ENCODE measurements around the gene FAM8A1.

The FAM8A1 gene

GRCh38 chr6:17628873-17629272 is 28.8 kb downstream of the FAM8A1 start:
- H3K27me3 Mint-ChIP-seq: no peaks in the 10 kb centered on the region
- H3K4me3 Mint-ChIP-seq: no peak overlapping the region
- no peaks in the 10 kb centered on the region for H3K9me3 Mint-ChIP-seq
- peaks cover 93% of the 10 kb centered on the region for H3K36me3 Mint-ChIP-seq (ENCODE audit: low read depth)
- H3K27ac Mint-ChIP-seq: peak overlapping the region; percentile 58
- no peak for DNase-seq
- H3K4me1 Mint-ChIP-seq (ENCODE audit: low read depth): peaks cover 45% of the 10 kb centered on the region

- H3K4me1 Mint-ChIP-seq (ENCODE audit: low read depth): peaks cover 45% of the 10 kb centered on the region
Observed at GRCh38 chr6:17629824-17630510, 29.9 kb downstream of the FAM8A1 start.

GRCh38 chr6:17630511-17631073 is 30.5 kb downstream of the FAM8A1 start:
- DNase-seq: no peak
- Mint-ChIP-seq H3K27me3 (no peaks in the 10 kb centered on the region), H3K27ac (no peak overlapping the region), H3K36me3 (ENCODE audit: low read depth) (peaks cover 93% of the 10 kb centered on the region), H3K4me1 (ENCODE audit: low read depth) (peaks cover 51% of the 10 kb centered on the region), H3K4me3 (no peak overlapping the region), H3K9me3 (no peaks in the 10 kb centered on the region)

More at GRCh38 chr6:17629824-17630510, 29.9 kb downstream of the FAM8A1 start:
- H3K4me3 Mint-ChIP-seq: no peak overlapping the region
- peak overlapping the region; percentile 58 for H3K27ac Mint-ChIP-seq
- H3K9me3 Mint-ChIP-seq: no peaks in the 10 kb centered on the region
- DNase-seq: no peak
- no peaks in the 10 kb centered on the region for H3K27me3 Mint-ChIP-seq
- peaks cover 93% of the 10 kb centered on the region for H3K36me3 Mint-ChIP-seq (ENCODE audit: low read depth)

- no peaks in the 10 kb centered on the region for H3K27me3 Mint-ChIP-seq
- H3K4me3 Mint-ChIP-seq: no peak overlapping the region
- H3K4me1 Mint-ChIP-seq (ENCODE audit: low read depth): peaks cover 67% of the 10 kb centered on the region
- no peaks in the 10 kb centered on the region for H3K9me3 Mint-ChIP-seq
- peaks cover 96% of the 10 kb centered on the region for H3K36me3 Mint-ChIP-seq (ENCODE audit: low read depth)
- H3K27ac Mint-ChIP-seq: peak overlapping the region; percentile 78
- DNase-seq: no peak
Observed at GRCh38 chr6:17632934-17633333, 32.8 kb downstream of the FAM8A1 start.

- Mint-ChIP-seq H3K4me3 (no peak overlapping the region), H3K4me1 (ENCODE audit: low read depth) (peaks cover 72% of the 10 kb centered on the region), H3K36me3 (ENCODE audit: low read depth) (peaks cover 97% of the 10 kb centered on the region), H3K27me3 (no peaks in the 10 kb centered on the region), H3K9me3 (no peaks in the 10 kb centered on the region), H3K27ac (peak overlapping the region; percentile 78)
- no peak for DNase-seq
Observed at GRCh38 chr6:17633465-17634188, 33.5 kb downstream of the FAM8A1 start.

GRCh38 chr6:17635568-17635967 is 35.5 kb downstream of the FAM8A1 start:
- H3K27ac Mint-ChIP-seq: peak overlapping the region; percentile 65
- peaks cover 62% of the 10 kb centered on the region for H3K4me1 Mint-ChIP-seq (ENCODE audit: low read depth)
- no peaks in the 10 kb centered on the region for H3K9me3 Mint-ChIP-seq
- peaks cover 97% of the 10 kb centered on the region for H3K36me3 Mint-ChIP-seq (ENCODE audit: low read depth)
- H3K27me3 Mint-ChIP-seq: no peaks in the 10 kb centered on the region
- no peak for DNase-seq
- H3K4me3 Mint-ChIP-seq: no peak overlapping the region

GRCh38 chr6:17638212-17638715 is 38.2 kb downstream of the FAM8A1 start:
- Mint-ChIP-seq H3K4me3 (no peak overlapping the region), H3K36me3 (ENCODE audit: low read depth) (peaks cover 97% of the 10 kb centered on the region), H3K27me3 (no peaks in the 10 kb centered on the region), H3K27ac (no peak overlapping the region), H3K4me1 (ENCODE audit: low read depth) (peaks cover 56% of the 10 kb centered on the region), H3K9me3 (no peaks in the 10 kb centered on the region)
- no peak for DNase-seq

GRCh38 chr6:17640477-17640917 is 40.4 kb downstream of the FAM8A1 start:
- Mint-ChIP-seq H3K4me3 (no peak overlapping the region), H3K36me3 (ENCODE audit: low read depth) (peaks cover 98% of the 10 kb centered on the region), H3K27me3 (no peaks in the 10 kb centered on the region), H3K9me3 (no peaks in the 10 kb centered on the region), H3K27ac (peak overlapping the region; percentile 64), H3K4me1 (ENCODE audit: low read depth) (peaks cover 37% of the 10 kb centered on the region)
- DNase-seq: no peak

- H3K4me3 Mint-ChIP-seq: no peak overlapping the region
- H3K27ac Mint-ChIP-seq: no peak overlapping the region
- peaks cover 21% of the 10 kb centered on the region for H3K4me1 Mint-ChIP-seq (ENCODE audit: low read depth)
- no peaks in the 10 kb centered on the region for H3K9me3 Mint-ChIP-seq
- no peaks in the 10 kb centered on the region for H3K27me3 Mint-ChIP-seq
- no peak for DNase-seq
- H3K36me3 Mint-ChIP-seq (ENCODE audit: low read depth): peaks cover 94% of the 10 kb centered on the region
Observed at GRCh38 chr6:17648745-17649144, 48.6 kb downstream of the FAM8A1 start.

GRCh38 chr6:17650656-17651309 is 50.7 kb downstream of the FAM8A1 start:
- no peak for DNase-seq
- peaks cover 34% of the 10 kb centered on the region for H3K4me1 Mint-ChIP-seq (ENCODE audit: low read depth)
- H3K27me3 Mint-ChIP-seq: no peaks in the 10 kb centered on the region
- H3K4me3 Mint-ChIP-seq: no peak overlapping the region
- H3K9me3 Mint-ChIP-seq: no peaks in the 10 kb centered on the region
- peaks cover 95% of the 10 kb centered on the region for H3K36me3 Mint-ChIP-seq (ENCODE audit: low read depth)
- H3K27ac Mint-ChIP-seq: peak overlapping the region; percentile 8

- peaks cover 95% of the 10 kb centered on the region for H3K36me3 Mint-ChIP-seq (ENCODE audit: low read depth)
- H3K27ac Mint-ChIP-seq: peak overlapping the region; percentile 92
- H3K4me1 Mint-ChIP-seq (ENCODE audit: low read depth): peaks cover 35% of the 10 kb centered on the region
- no peak for DNase-seq
- H3K9me3 Mint-ChIP-seq: no peaks in the 10 kb centered on the region
- no peaks in the 10 kb centered on the region for H3K27me3 Mint-ChIP-seq
- no peak overlapping the region for H3K4me3 Mint-ChIP-seq
Observed at GRCh38 chr6:17653198-17653882, 53.2 kb downstream of the FAM8A1 start.

GRCh38 chr6:17656092-17656491 is 56.0 kb downstream of the FAM8A1 start:
- H3K9me3 Mint-ChIP-seq: no peaks in the 10 kb centered on the region
- no peak for DNase-seq
- H3K27ac Mint-ChIP-seq: peak overlapping the region; percentile 68
- H3K27me3 Mint-ChIP-seq: no peaks in the 10 kb centered on the region
- H3K36me3 Mint-ChIP-seq (ENCODE audit: low read depth): peaks cover 97% of the 10 kb centered on the region
- H3K4me3 Mint-ChIP-seq: no peak overlapping the region
- peaks cover 31% of the 10 kb centered on the region for H3K4me1 Mint-ChIP-seq (ENCODE audit: low read depth)

GRCh38 chr6:17656644-17657043 is 56.5 kb downstream of the FAM8A1 start:
- DNase-seq: no peak
- Mint-ChIP-seq H3K4me1 (ENCODE audit: low read depth) (peaks cover 32% of the 10 kb centered on the region), H3K36me3 (ENCODE audit: low read depth) (peaks cover 98% of the 10 kb centered on the region), H3K27me3 (no peaks in the 10 kb centered on the region), H3K9me3 (no peaks in the 10 kb centered on the region), H3K27ac (no peak overlapping the region), H3K4me3 (no peak overlapping the region)
